GM23338 (cell line): ENCODE measurements around the gene DLG3.

Experiments
- EZH2 ChIP-seq: fragments of 200-600 bp; sonication (generic); IDR thresholded peaks from one replicate; pipeline ENCODE4 v1.8.0; 2017; ENCODE audit warnings: antibody characterized with exemption, mild to moderate bottlenecking, low read depth; ENCODE audit not compliant: unreplicated experiment
- TF ChIP-seq, protein P1 (sequence below), 2 experiments: fragments of 200-600 bp in 1 of 2; sonication (generic) in 1 of 2; conservative IDR thresholded peaks; 2 replicates each; pipeline versions ENCODE4 v1.5.1 to v1.6.1; 2016 to 2017; ENCODE audit warnings: antibody characterized with exemption in 2 of 2, low read depth in 2 of 2, mild to moderate bottlenecking in 2 of 2, moderate library complexity in 1 of 2

DNA sequence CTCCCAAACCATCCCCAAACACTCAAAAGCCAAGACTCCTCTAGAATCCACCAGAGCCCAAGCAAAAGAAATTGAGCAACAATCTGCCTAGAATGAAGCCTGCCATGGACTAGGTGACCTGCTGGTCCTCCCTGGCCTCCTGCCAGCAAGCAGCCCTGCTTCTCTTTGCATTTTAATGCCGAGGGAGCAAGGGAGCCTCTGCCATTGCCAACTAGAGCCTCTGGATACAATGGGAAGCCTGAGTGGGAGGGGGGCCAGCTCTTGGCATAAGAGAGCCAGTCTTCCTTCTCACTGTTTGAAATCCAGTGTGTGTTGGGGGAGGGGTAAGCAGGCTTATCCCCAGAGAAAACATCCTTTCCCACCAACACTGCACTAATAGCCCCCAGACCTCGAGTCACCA, 23.0 kb upstream of the DLG3 start:
- TF ChIP-seq, protein P1, sequence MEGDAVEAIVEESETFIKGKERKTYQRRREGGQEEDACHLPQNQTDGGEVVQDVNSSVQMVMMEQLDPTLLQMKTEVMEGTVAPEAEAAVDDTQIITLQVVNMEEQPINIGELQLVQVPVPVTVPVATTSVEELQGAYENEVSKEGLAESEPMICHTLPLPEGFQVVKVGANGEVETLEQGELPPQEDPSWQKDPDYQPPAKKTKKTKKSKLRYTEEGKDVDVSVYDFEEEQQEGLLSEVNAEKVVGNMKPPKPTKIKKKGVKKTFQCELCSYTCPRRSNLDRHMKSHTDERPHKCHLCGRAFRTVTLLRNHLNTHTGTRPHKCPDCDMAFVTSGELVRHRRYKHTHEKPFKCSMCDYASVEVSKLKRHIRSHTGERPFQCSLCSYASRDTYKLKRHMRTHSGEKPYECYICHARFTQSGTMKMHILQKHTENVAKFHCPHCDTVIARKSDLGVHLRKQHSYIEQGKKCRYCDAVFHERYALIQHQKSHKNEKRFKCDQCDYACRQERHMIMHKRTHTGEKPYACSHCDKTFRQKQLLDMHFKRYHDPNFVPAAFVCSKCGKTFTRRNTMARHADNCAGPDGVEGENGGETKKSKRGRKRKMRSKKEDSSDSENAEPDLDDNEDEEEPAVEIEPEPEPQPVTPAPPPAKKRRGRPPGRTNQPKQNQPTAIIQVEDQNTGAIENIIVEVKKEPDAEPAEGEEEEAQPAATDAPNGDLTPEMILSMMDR (conservative IDR thresholded peaks at IDR 0.05; ENCODE audit: low read depth in 2 of 2): no peak
- no peak for TF ChIP-seq EZH2
